MCF 10A (cell line): ENCODE measurements around the gene HTT. TPM values are rescaled to one million over a fixed set of nuclear protein-coding genes. Genes with fewer than 3 reads are reported as not detected.

ENCODE experiments used
- BruUV-seq: library from RNA; stranded (reverse); fragments of 400-500 nt; replicated peaks from 2 replicates; lab custom pipeline; 2021; lab: Mats Ljungman, UMichigan
- CTCF ChIA-PET: fragments of 300-600 bp; sonication (Branson Sonifier 250); formaldehyde crosslinking; extraction: SDS; loops from one replicate; lab custom pipeline; 2021; ENCODE audit warnings: antibody characterized with exemption, inconsistent platforms; lab: Yijun Ruan, JAX
- POLR2A ChIA-PET: fragments of 300-600, 350-650 bp; sonication (Branson Sonifier 250); formaldehyde crosslinking; extraction: SDS; loops from one replicate; lab custom pipeline; 2020; ENCODE audit warnings: antibody characterized with exemption, inconsistent platforms; lab: Yijun Ruan, JAX
- DNase-seq: peaks from one replicate; pipeline ENCODE4 v3.0.0-alpha.2; 2018; ENCODE audit not compliant: unreplicated experiment
- H3K27ac Mint-ChIP-seq: one replicate; pipeline ENCODE4 v1.8.0; 2022; ENCODE audit warnings: mild to moderate bottlenecking, low read depth, mixed read lengths; ENCODE audit not compliant: unreplicated experiment
- H3K27me3 Mint-ChIP-seq: one replicate; pipeline ENCODE4 v1.8.0; 2022; ENCODE audit warnings: mixed read lengths; ENCODE audit not compliant: insufficient read depth, unreplicated experiment
- H3K36me3 Mint-ChIP-seq: one replicate; pipeline ENCODE4 v1.8.0; 2022; ENCODE audit warnings: mild to moderate bottlenecking, moderate library complexity, mixed read lengths; ENCODE audit not compliant: insufficient read depth, unreplicated experiment
- H3K4me1 Mint-ChIP-seq: one replicate; pipeline ENCODE4 v1.8.0; 2022; ENCODE audit warnings: mixed read lengths; ENCODE audit not compliant: insufficient read depth, unreplicated experiment
- H3K4me3 Mint-ChIP-seq: one replicate; pipeline ENCODE4 v1.8.0; 2022; ENCODE audit warnings: mild to moderate bottlenecking, moderate library complexity, mixed read lengths; ENCODE audit not compliant: unreplicated experiment
- H3K9me3 Mint-ChIP-seq: one replicate; pipeline ENCODE4 v1.8.0; 2022; ENCODE audit warnings: mixed read lengths; ENCODE audit not compliant: unreplicated experiment
- intact Hi-C: fragments of 100-400 bp; cut with micrococcal nuclease; formaldehyde crosslinking; loops from 2 replicates; pipeline ENCODE4 v1.14.1; 2022
- total RNA-seq: library from RNA; stranded (reverse); gene quantifications from 2 replicates; pipeline ENCODE4 v1.2.3, GENCODE V29; 2022
- TF ChIP-seq, protein P1 (sequence below): fragments of 200-600 bp; IDR thresholded peaks from one replicate; pipeline ENCODE4 v1.8.0; 2022; ENCODE audit warnings: antibody characterized with exemption, mild to moderate bottlenecking; ENCODE audit not compliant: unreplicated experiment

HTT gene
- total RNA-seq, 1 experiment from 2014 or later, result 47.4 TPM

DNA sequence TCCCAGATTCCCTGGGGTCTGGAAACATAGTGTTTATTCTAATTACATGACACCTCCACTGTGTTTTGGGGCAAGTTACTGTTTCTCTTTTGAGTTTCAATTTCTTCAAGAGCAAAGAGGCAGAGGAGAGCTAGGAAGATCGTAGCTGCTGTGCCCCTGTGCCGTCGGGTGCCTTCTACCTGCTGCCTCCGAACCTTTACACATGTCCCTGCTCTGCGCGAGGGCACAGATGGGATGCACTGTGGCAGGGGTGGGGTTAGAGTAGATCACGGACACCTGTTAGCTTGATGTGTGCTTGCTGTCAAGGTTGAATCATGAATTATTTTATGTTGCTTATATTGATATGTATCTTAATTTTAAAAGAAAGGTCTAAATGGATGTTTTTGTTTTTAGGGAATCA lies 103.4 kb downstream of the HTT start:
- ChIA-PET CTCF (interaction anchor here (0.9 kb wide), 1 partner anchor 16 kb away, joined by 4 read pairs; no protein-coding TSS in a partner anchor), POLR2A (interaction anchor here (0.6 kb wide), 1 partner anchor 23 kb away, joined by 3 read pairs; no protein-coding TSS in a partner anchor)
- Mint-ChIP-seq H3K27ac (no peak overlapping the region), H3K9me3 (no peaks in the 10 kb centered on the region), H3K27me3 (no peaks in the 10 kb centered on the region), H3K4me3 (no peak overlapping the region), H3K4me1 (no peaks in the 10 kb centered on the region), H3K36me3 (peaks cover 60% of the 10 kb centered on the region)
- no TSS peak for BruUV-seq
- intact Hi-C loops, result no loop called here
- TF ChIP-seq, protein P1, sequence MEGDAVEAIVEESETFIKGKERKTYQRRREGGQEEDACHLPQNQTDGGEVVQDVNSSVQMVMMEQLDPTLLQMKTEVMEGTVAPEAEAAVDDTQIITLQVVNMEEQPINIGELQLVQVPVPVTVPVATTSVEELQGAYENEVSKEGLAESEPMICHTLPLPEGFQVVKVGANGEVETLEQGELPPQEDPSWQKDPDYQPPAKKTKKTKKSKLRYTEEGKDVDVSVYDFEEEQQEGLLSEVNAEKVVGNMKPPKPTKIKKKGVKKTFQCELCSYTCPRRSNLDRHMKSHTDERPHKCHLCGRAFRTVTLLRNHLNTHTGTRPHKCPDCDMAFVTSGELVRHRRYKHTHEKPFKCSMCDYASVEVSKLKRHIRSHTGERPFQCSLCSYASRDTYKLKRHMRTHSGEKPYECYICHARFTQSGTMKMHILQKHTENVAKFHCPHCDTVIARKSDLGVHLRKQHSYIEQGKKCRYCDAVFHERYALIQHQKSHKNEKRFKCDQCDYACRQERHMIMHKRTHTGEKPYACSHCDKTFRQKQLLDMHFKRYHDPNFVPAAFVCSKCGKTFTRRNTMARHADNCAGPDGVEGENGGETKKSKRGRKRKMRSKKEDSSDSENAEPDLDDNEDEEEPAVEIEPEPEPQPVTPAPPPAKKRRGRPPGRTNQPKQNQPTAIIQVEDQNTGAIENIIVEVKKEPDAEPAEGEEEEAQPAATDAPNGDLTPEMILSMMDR, result no peak
- DNase-seq, result no peak

DNA sequence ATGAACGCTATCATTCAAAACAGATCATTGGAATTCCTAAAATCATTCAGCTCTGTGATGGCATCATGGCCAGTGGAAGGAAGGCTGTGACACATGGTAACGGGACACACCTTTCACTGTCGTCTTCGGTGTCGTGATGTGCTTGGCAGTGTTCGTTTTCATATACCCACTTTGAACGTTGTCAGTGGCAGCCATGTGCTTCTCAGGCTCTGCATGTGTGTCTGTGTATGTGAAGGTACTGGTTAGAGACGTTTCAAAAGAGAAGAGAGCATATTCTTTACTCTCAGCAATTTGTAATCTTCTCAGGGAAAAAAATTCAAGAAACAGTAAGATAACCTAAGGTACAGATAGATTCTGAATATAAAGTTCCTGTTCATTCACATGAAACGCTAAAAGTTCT lies 103.9 kb downstream of the HTT start:
- DNase-seq, result no peak
- no peaks in the 10 kb centered on the region for H3K4me1 Mint-ChIP-seq
- no peaks in the 10 kb centered on the region for H3K9me3 Mint-ChIP-seq
- no peak overlapping the region for H3K27ac Mint-ChIP-seq
- TF ChIP-seq, protein P1, result no peak
- ChIA-PET POLR2A (interaction anchor here (0.6 kb wide), 1 partner anchor 24 kb away, joined by 3 read pairs; no protein-coding TSS in a partner anchor), CTCF (no interaction called here)
- H3K4me3 Mint-ChIP-seq, result no peak overlapping the region
- no TSS peak for BruUV-seq
- no peaks in the 10 kb centered on the region for H3K27me3 Mint-ChIP-seq
- peaks cover 60% of the 10 kb centered on the region for H3K36me3 Mint-ChIP-seq
- intact Hi-C loops, result no loop called here

DNA sequence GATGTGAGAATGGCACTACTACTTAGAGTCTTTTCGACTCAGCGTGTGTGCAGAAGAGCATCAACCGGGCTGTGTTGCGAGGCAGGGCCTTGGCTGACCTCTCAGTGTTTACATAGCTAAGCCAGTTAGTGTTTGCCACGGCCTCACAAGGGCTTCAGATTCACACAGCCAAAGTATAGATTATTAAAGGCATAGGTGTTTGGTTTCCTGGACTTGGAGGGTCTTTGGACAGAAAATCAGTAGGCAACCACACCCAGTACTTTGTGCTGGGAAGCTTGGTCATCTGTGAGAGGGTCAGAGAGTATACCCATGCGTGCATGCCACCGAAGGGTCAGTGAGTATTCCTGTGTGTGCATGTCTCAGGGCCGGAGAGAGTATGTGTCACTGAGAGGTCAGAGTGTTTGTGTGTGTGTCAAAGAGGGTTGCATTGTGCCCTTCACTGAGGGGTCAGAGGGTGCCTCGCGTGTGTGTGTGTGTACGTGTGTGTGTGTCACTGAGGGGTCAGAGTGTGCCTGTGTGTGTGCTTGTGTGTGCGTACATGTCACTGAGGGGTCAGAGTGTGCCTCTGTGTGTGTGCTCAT lies 104.7 kb downstream of the HTT start:
- DNase-seq, result no peak
- BruUV-seq, result no TSS peak
- Mint-ChIP-seq H3K9me3 (no peaks in the 10 kb centered on the region), H3K27ac (peak overlapping the region; percentile 2), H3K27me3 (no peaks in the 10 kb centered on the region), H3K4me3 (no peak overlapping the region), H3K4me1 (no peaks in the 10 kb centered on the region), H3K36me3 (peaks cover 51% of the 10 kb centered on the region)
- TF ChIP-seq, protein P1, result no peak
- CTCF ChIA-PET, result no interaction called here
- POLR2A ChIA-PET, result no interaction called here
- intact Hi-C loops, result no loop called here

DNA sequence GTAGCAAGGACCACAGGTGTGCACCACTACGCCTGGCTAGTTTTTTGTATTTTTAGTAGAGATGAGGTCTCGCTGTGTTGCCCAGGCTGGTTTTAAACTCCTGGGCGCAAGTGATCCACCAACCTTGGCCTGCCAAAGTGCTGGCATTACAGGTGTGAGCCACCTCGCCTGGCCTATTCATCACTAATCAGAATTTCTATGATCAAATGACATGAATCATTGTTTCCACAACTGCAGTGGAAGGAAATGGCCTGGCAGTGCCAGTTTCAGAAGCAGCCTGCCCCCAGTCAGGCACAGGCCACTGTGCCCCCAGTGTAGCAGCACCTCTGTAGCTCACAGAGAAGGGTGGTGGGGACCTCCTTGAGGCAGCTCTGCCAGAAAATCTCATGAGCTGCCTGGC lies 108.5 kb downstream of the HTT start:
- CTCF ChIA-PET, result interaction anchor here (0.8 kb wide), 1 partner anchor 12 kb away, joined by 3 read pairs; no protein-coding TSS in a partner anchor
- no peaks in the 10 kb centered on the region for H3K27me3 Mint-ChIP-seq

More for the DNA sequence above, 108.5 kb downstream of the HTT start:
- Mint-ChIP-seq H3K27ac (no peak overlapping the region), H3K36me3 (peaks cover 60% of the 10 kb centered on the region), H3K9me3 (no peaks in the 10 kb centered on the region), H3K4me1 (no peaks in the 10 kb centered on the region), H3K4me3 (no peak overlapping the region)
- POLR2A ChIA-PET, result no interaction called here
- intact Hi-C loops, result no loop called here
- no peak for DNase-seq
- TF ChIP-seq, protein P1, result no peak
- no TSS peak for BruUV-seq
